ENCODE data around the gene PRSS22. TPM values are rescaled to one million over a fixed set of nuclear protein-coding genes. Genes with fewer than 3 reads are reported as not detected.
A peak's percentile ranks its signal among the peaks of the same experiment; 100 is the strongest.

The PRSS22 gene
- total and polyA plus RNA-seq, 2 experiments from 2014 or later = 1.3 to 2.0 TPM

- no peak overlapping the region for H2AFZ ChIP-seq
- peak; percentile 100 for DNase-seq (ENCODE audit: low spot score)
- Mint-ChIP-seq H3K4me1 (peaks cover 17% of the 10 kb centered on the region), H3K27me3 (ENCODE audit: insufficient read depth, low read depth, poor library complexity) (peaks cover 17% of the 10 kb centered on the region), H3K27ac (no peak overlapping the region), H3K9me3 (peaks cover 10% of the 10 kb centered on the region), H3K36me3 (ENCODE audit: low read depth) (no peaks in the 10 kb centered on the region), H3K4me3 (peak overlapping the region; percentile 88)
- no peaks in the 10 kb centered on the region; the same call in 1 of the 2 replicates for H3K4me1 ChIP-seq (ENCODE audit: insufficient read depth)
- no peaks in the 10 kb centered on the region for H3K79me2 ChIP-seq (replicated peaks; ENCODE audit: insufficient read depth)
- peaks cover 5% of the 10 kb centered on the region; the same call in 1 of the 2 replicates for H3F3A ChIP-seq (replicated peaks; ENCODE audit: low read depth)
- peak; percentile 29 for TF ChIP-seq CREB1 (CRISPR knock-in tag; IDR thresholded peaks at IDR 0.05; ENCODE audit: low read depth)
- TF ChIP-seq ETS1 (IDR thresholded peaks at IDR 0.05) = 0 out of 2 replicates have a peak, but pooled peaks have one; percentile 23
- TF ChIP-seq STAT1 (IDR thresholded peaks at IDR 0.05; ENCODE audit: unreplicated experiment) = no peak
- no peak for TF ChIP-seq JUNB (IDR thresholded peaks at IDR 0.05; ENCODE audit: unreplicated experiment)
- peak; percentile 99 for TF ChIP-seq POLR2AphosphoS5 (IDR thresholded peaks at IDR 0.05; ENCODE audit: low read depth)
- no peaks in the 10 kb centered on the region for H3K36me3 ChIP-seq (ENCODE audit: insufficient read depth)
- no peaks in the 10 kb centered on the region for H3K9me2 ChIP-seq (ENCODE audit: insufficient read depth)
- H4K20me1 ChIP-seq (replicated peaks; ENCODE audit: insufficient read depth) = no peaks in the 10 kb centered on the region
- no peaks in the 10 kb centered on the region for H3K27me3 ChIP-seq (ENCODE audit: insufficient read depth)
- H3K27ac ChIP-seq (ENCODE audit: low read depth) = 0 out of 2 replicates have a peak overlapping the region, but pooled peaks have one; percentile 76
- H3K4me2 ChIP-seq = peak overlapping the region; percentile 98
- peak overlapping the region; percentile 99 for H3K4me3 ChIP-seq
- ATAC-seq = peak; percentile 80
Measured at GRCh38 chr16:2905241-2905987, 47.4 kb upstream of the PRSS22 start.

GRCh38 chr16:2904922-2905240 lies 46.9 kb upstream of the PRSS22 start:
- H3K27ac ChIP-seq (ENCODE audit: low read depth) = 0 out of 2 replicates have a peak overlapping the region, but pooled peaks have one; percentile 76
- DNase-seq (ENCODE audit: low spot score) (no peak), ATAC-seq (peak; percentile 13)
- H3K79me2 ChIP-seq (replicated peaks; ENCODE audit: insufficient read depth) = no peaks in the 10 kb centered on the region
- Mint-ChIP-seq H3K4me1 (peaks cover 17% of the 10 kb centered on the region), H3K4me3 (peak overlapping the region; percentile 88), H3K27ac (peak overlapping the region; percentile 85), H3K36me3 (ENCODE audit: low read depth) (no peaks in the 10 kb centered on the region), H3K9me3 (peaks cover 10% of the 10 kb centered on the region), H3K27me3 (ENCODE audit: insufficient read depth, low read depth, poor library complexity) (peaks cover 17% of the 10 kb centered on the region)
- peak overlapping the region; percentile 86; the same call in 1 of the 2 replicates for H2AFZ ChIP-seq
- peak overlapping the region; percentile 98 for H3K4me2 ChIP-seq
- H3K4me3 ChIP-seq = peak overlapping the region; percentile 99
- no peaks in the 10 kb centered on the region; the same call in 1 of the 2 replicates for H3K4me1 ChIP-seq (ENCODE audit: insufficient read depth)
- no peaks in the 10 kb centered on the region for H3K9me2 ChIP-seq (ENCODE audit: insufficient read depth)
- H3K27me3 ChIP-seq (ENCODE audit: insufficient read depth) = no peaks in the 10 kb centered on the region
- H3F3A ChIP-seq (replicated peaks; ENCODE audit: low read depth) = peaks cover 4% of the 10 kb centered on the region; the same call in 1 of the 2 replicates
- no peaks in the 10 kb centered on the region for H3K36me3 ChIP-seq (ENCODE audit: insufficient read depth)
- H4K20me1 ChIP-seq (replicated peaks; ENCODE audit: insufficient read depth) = no peaks in the 10 kb centered on the region
- TF ChIP-seq STAT1 (IDR thresholded peaks at IDR 0.05; ENCODE audit: unreplicated experiment) (no peak), ZNF331 (CRISPR knock-in tag; IDR thresholded peaks at IDR 0.05; ENCODE audit: low read depth) (no peak), CTCF (conservative IDR thresholded peaks at IDR 0.05; ENCODE audit: low read depth in 2 of 2) (no peak), EZH2phosphoT487 (IDR thresholded peaks at IDR 0.05; ENCODE audit: unreplicated experiment) (no peak), EZH2 (IDR thresholded peaks at IDR 0.05; ENCODE audit: low read depth, unreplicated experiment) (no peak), ETS1 (IDR thresholded peaks at IDR 0.05) (no peak), POLR2AphosphoS5 (IDR thresholded peaks at IDR 0.05; ENCODE audit: low read depth) (no peak), NANOG (IDR thresholded peaks at IDR 0.05; ENCODE audit: borderline replicate concordance) (no peak), CREB1 (CRISPR knock-in tag; IDR thresholded peaks at IDR 0.05; ENCODE audit: low read depth) (no peak)

Measured in GM23338 (cell line).